A549 (cell line): Measurements from ENCODE around the gene GNAO1. TPM values are rescaled to one million over a fixed set of nuclear protein-coding genes. Genes with fewer than 3 reads are reported as not detected.
A peak's percentile ranks its signal among the peaks of the same experiment; 100 is the strongest.

Experiments
- ATAC-seq, 2 experiments: fragments of 200-7000 bp in 1 of 2; fragments of >200 bp in 1 of 2; cut with Nextera tagmentation in 1 of 2; cut with Tn5 transposase in 1 of 2; 3 replicates each; pipeline versions ENCODE4 v1.8.0 to v1.9.1; 2018 to 2020; ENCODE audit warnings: mild to moderate bottlenecking in 1 of 2, moderate library complexity in 1 of 2
- CTCF ChIA-PET: fragments of 300-600 bp; sonication (Branson Sonifier 250); formaldehyde crosslinking; extraction: SDS; loops from one replicate; lab custom pipeline; 2021; ENCODE audit warnings: antibody characterized with exemption, inconsistent platforms; lab: Yijun Ruan, JAX
- POLR2A ChIA-PET: fragments of 350-600 bp; formaldehyde crosslinking; extraction: SDS; loops from one replicate; lab custom pipeline; 2021; ENCODE audit warnings: antibody characterized with exemption, inconsistent platforms; lab: Yijun Ruan, JAX
- DNase-seq, 2 experiments: peaks; one replicate each; pipeline versions ENCODE4 v3.0.0 to v3.0.0-alpha.2; 2011 to 2016; ENCODE audit warnings: low read depth in 1 of 2, low spot score in 1 of 2
- FAIRE-seq: peaks from 2 replicates; lab custom pipeline; 2011; peaks lifted over from hg19 to GRCh38; lab: Jason Lieb, UNC
- H3K27ac ChIP-seq, 2 experiments: fragments of >200 bp; sonication (Bioruptor Twin); formaldehyde crosslinking; 3 replicates each; pipeline ENCODE4 v1.5.1; 2016 to 2017
- H3K4me1 ChIP-seq: fragments of >200 bp; sonication (Bioruptor Twin); formaldehyde crosslinking; 3 replicates; pipeline ENCODE4 v1.6.1; 2016
- H3K4me2 ChIP-seq: fragments of >200 bp; sonication (Bioruptor Twin); formaldehyde crosslinking; 3 replicates; pipeline ENCODE4 v1.6.1; 2016
- H3K4me3 ChIP-seq: fragments of >200 bp; sonication (Bioruptor Twin); formaldehyde crosslinking; 3 replicates; pipeline ENCODE4 v1.5.1; 2016
- H3K9me3 ChIP-seq: fragments of >200 bp; sonication (Bioruptor Twin); formaldehyde crosslinking; 3 replicates; pipeline ENCODE4 v1.6.1; 2016
- ATOH8 ChIP-seq: fragments of 250-450 bp; sonication (Bioruptor Pico); IDR thresholded peaks from 2 replicates; pipeline ENCODE4 v1.5.0; 2020; ENCODE audit warnings: low read depth, mild to moderate bottlenecking, moderate library complexity
- BHLHE40 ChIP-seq: IDR thresholded peaks from 2 replicates; pipeline ENCODE4 v1.6.1; 2012; ENCODE audit warnings: low read depth, low read length, inconsistent platforms
- CEBPB ChIP-seq, 2 experiments: fragments of >200 bp in 1 of 2; sonication (Bioruptor Twin) in 1 of 2; formaldehyde crosslinking in 1 of 2; IDR thresholded peaks; 2 replicates each; pipeline ENCODE4 v1.6.1; 2012 to 2016
- CTCF ChIP-seq: fragments of >200 bp; sonication (Bioruptor Twin); formaldehyde crosslinking; IDR thresholded peaks from 3 replicates; pipeline ENCODE4 v1.5.1; 2016
- GATA3 ChIP-seq: IDR thresholded peaks from 2 replicates; pipeline ENCODE4 v1.6.1; 2012; ENCODE audit warnings: borderline replicate concordance
- HES2 ChIP-seq: fragments of >200 bp; sonication (Bioruptor Twin); formaldehyde crosslinking; IDR thresholded peaks from 2 replicates; pipeline ENCODE4 v1.6.1; 2016
- HOXA7 ChIP-seq: fragments of 250-450 bp; sonication (Bioruptor Pico); IDR thresholded peaks from 2 replicates; pipeline ENCODE4 v1.5.0; 2020; ENCODE audit warnings: mild to moderate bottlenecking, moderate library complexity
- HOXB5 ChIP-seq: fragments of 250-450 bp; sonication (Bioruptor Pico); IDR thresholded peaks from 2 replicates; pipeline ENCODE4 v1.5.0; 2020; ENCODE audit warnings: mild to moderate bottlenecking, moderate library complexity
- JUN ChIP-seq, 2 experiments: fragments of >200 bp; sonication (Bioruptor Twin); formaldehyde crosslinking; IDR thresholded peaks; 2 replicates in 1 of 2; 3 replicates in 1 of 2; pipeline ENCODE4 v1.6.1; 2016 to 2017
- JUNB ChIP-seq: fragments of >200 bp; sonication (Bioruptor Twin); formaldehyde crosslinking; IDR thresholded peaks from 2 replicates; pipeline ENCODE4 v1.6.1; 2016
- KDM5A ChIP-seq: fragments of 200-600 bp; sonication (generic); IDR thresholded peaks from 2 replicates; pipeline ENCODE4 v1.6.1; 2016; ENCODE audit warnings: antibody characterized with exemption, mild to moderate bottlenecking
- MAFK ChIP-seq: fragments of 450-650 bp; IDR thresholded peaks from 2 replicates; pipeline ENCODE4 v1.6.1; 2014; ENCODE audit not compliant: partially characterized antibody
- MYC ChIP-seq: IDR thresholded peaks from 2 replicates; pipeline ENCODE4 v1.6.1; 2012; ENCODE audit warnings: mild to moderate bottlenecking, inconsistent platforms, low read length, improper control_type of control experiment, borderline replicate concordance
- NFE2L2 ChIP-seq: fragments of 150-350 bp; conservative IDR thresholded peaks from 2 replicates; pipeline ENCODE4 v1.6.1; 2014; ENCODE audit warnings: low read length
- RCOR1 ChIP-seq: fragments of 150-350 bp; IDR thresholded peaks from 2 replicates; pipeline ENCODE4 v1.6.1; 2014; ENCODE audit warnings: antibody characterized with exemption, low read length, low read depth
- SREBF2 ChIP-seq: fragments of 450-650 bp; IDR thresholded peaks from 2 replicates; pipeline ENCODE4 v1.6.1; 2014; ENCODE audit warnings: mild to moderate bottlenecking, moderate library complexity
- WGBS: methylation state at CpG from one replicate; pipeline ENCODE4 v1.1.6; 2017; ENCODE audit errors: missing lambda C conversion rate; 5-methylcytosine and 5-hydroxymethylcytosine counted together
- polyA plus RNA-seq, 4 experiments: library from polyadenylated mRNA; depleted of rRNA in 3 of 4; stranded (reverse); fragments of >200 nt; fragmentation: RNase III in 1 of 4; extraction: RNeasy Plus Mini Kit Qiagen cat#74134 plus additional on column Dnase treatment in 1 of 4; gene quantifications; 2 replicates in 3 of 4; 3 replicates in 1 of 4; pipeline ENCODE4 v1.2.3, GENCODE V29; 2011 to 2017

GNAO1 gene
- polyA plus RNA-seq, 2 of the 4 experiments (the other 2 are of a cell fraction): 0.22 to 0.23 TPM

DNA sequence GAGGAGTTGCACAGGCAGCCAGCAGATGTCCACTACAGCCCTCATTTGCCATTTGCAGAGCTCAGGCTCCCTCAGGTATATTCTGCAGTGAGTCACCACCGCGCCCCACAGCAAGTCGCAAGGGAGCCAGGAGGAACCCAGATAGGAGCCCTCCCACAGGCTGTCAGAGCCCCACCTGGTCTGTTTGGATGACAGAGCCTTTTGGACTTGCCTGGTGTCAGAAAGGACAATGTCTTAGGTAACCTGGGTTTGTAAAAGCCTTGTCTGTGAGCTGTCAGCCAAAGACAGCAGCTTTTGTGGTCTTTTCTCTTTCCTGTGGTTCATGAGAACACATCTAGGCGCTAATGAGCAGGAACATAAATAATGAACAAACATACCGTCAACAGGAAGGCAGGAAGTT lies 70.9 kb downstream of the GNAO1 start:
- WGBS: 43% methylated on average over 5 of the region's 5 CpGs
- no peaks in the 10 kb centered on the region for H3K9me3 ChIP-seq
- no peak for DNase-seq

GRCh38 chr16:56262551-56263245 lies 71.4 kb downstream of the GNAO1 start:
- H3K4me1 ChIP-seq: no peaks in the 10 kb centered on the region
- TF ChIP-seq SREBF2 (no peak), HOXA7 (CRISPR knock-in tag) (no peak), JUNB (no peak), MYC (no peak), ATOH8 (CRISPR knock-in tag) (no peak), BHLHE40 (no peak), MAFK (no peak), RCOR1 (no peak), GATA3 (no peak), HOXB5 (no peak), CTCF (no peak), CEBPB (IDR thresholded peaks at IDR 0.05) (no peak)
- CTCF ChIA-PET: interaction anchor here (1.3 to 1.8 kb wide), 3 partner anchors 14 to 55 kb away, joined by 3 to 5 read pairs (median 4); no protein-coding TSS in a partner anchor
- FAIRE-seq (no peak), DNase-seq (no peak), ATAC-seq (no peak)
- no peak overlapping the region for H3K4me3 ChIP-seq
- WGBS: 54% methylated on average over 9 of the region's 9 CpGs
- POLR2A ChIA-PET: no interaction called here
- no peak overlapping the region for H3K4me2 ChIP-seq
- no peak overlapping the region for H3K27ac ChIP-seq
- H3K9me3 ChIP-seq: no peaks in the 10 kb centered on the region

More for the DNA sequence above, 70.9 kb downstream of the GNAO1 start:
- no peak for TF ChIP-seq JUNB
- TF ChIP-seq KDM5A: no peak
- TF ChIP-seq JUN (IDR thresholded peaks at IDR 0.05): no peak
- no peak for TF ChIP-seq MYC
- TF ChIP-seq, all 56 proteins: peak for 0
- H3K4me3 ChIP-seq: no peak overlapping the region
- ChIA-PET CTCF (interaction anchor here (1.5 to 1.8 kb wide), 2 partner anchors 18 to 56 kb away, joined by 4 to 5 read pairs; no protein-coding TSS in a partner anchor), POLR2A (no interaction called here)
- no peaks in the 10 kb centered on the region for H3K4me1 ChIP-seq
- FAIRE-seq: no peak
- ATAC-seq: no peak; a peak in 1 of 6 replicates
- H3K4me2 ChIP-seq: no peak overlapping the region
- no peak overlapping the region for H3K27ac ChIP-seq

- no peak for TF ChIP-seq HES2
- TF ChIP-seq NFE2L2: peak; percentile 66; the same call in 1 of the 2 replicates
- TF ChIP-seq, all 56 proteins: peak for 1
- FAIRE-seq (no peak), ATAC-seq (no peak), DNase-seq (no peak)
- Histone ChIP-seq H3K4me2 (no peak overlapping the region), H3K27ac (no peak overlapping the region), H3K4me1 (no peaks in the 10 kb centered on the region), H3K4me3 (no peak overlapping the region), H3K9me3 (no peaks in the 10 kb centered on the region)
- POLR2A ChIA-PET: no interaction called here
- CTCF ChIA-PET: interaction anchor here (0.8 to 1.3 kb wide), 2 partner anchors 13 to 319 kb away, joined by 3 read pairs; no protein-coding TSS in a partner anchor
- 56% methylated on average over 10 of the region's 11 CpGs for WGBS
Observed at GRCh38 chr16:56263711-56264608, 72.7 kb downstream of the GNAO1 start.
